Glomerular endothelial cell (primary cell): ENCODE data around the gene ZNF124. TPM values are rescaled to one million over a fixed set of nuclear protein-coding genes. Genes with fewer than 3 reads are reported as not detected.

Experiments
- DNase-seq: peaks from one replicate; pipeline ENCODE4 v3.0.0-alpha.2; 2011; ENCODE audit warnings: low read depth, low spot score; ENCODE audit errors: extremely low read depth
- total RNA-seq: library from RNA; depleted of rRNA; stranded (reverse); fragments of >200 nt; gene quantifications from 2 replicates; pipeline ENCODE4 v1.2.3, GENCODE V29; 2015

ZNF124 gene
- total RNA-seq, 1 donor from 2014 or later: 19.1 TPM

- no peak for DNase-seq
Measured at GRCh38 chr1:247114351-247115140, 57.3 kb downstream of the ZNF124 start.

GRCh38 chr1:247113733-247114271, 58.0 kb downstream of the ZNF124 start:
- no peak for DNase-seq

GRCh38 chr1:247113094-247113497, 58.7 kb downstream of the ZNF124 start:
- DNase-seq: no peak

GRCh38 chr1:247112479-247112781, 59.4 kb downstream of the ZNF124 start:
- DNase-seq: no peak

- DNase-seq: no peak
Measured at GRCh38 chr1:247111700-247112478, 59.9 kb downstream of the ZNF124 start.

- DNase-seq: no peak
Measured at GRCh38 chr1:247111259-247111699, 60.5 kb downstream of the ZNF124 start.

GRCh38 chr1:247110627-247111258, 61.1 kb downstream of the ZNF124 start:
- no peak for DNase-seq

- DNase-seq: no peak
Measured at GRCh38 chr1:247107694-247108093, 64.1 kb downstream of the ZNF124 start.

GRCh38 chr1:247105966-247106365, 65.9 kb downstream of the ZNF124 start:
- no peak for DNase-seq

Other genes with a start within 250 kb of the ZNF124 start
- gene AHCTF1, start 240.1 kb downstream of the ZNF124 start, total RNA-seq: 18.8 and 26.4 TPM in 2 replicates
- 0.87 and 2.3 TPM in 2 replicates for gene ZNF695, start 164.0 kb downstream of the ZNF124 start, total RNA-seq
- gene ZNF670, start 93.2 kb downstream of the ZNF124 start, total RNA-seq: 4.0 and 4.2 TPM in 2 replicates
- gene ZNF669, start 67.7 kb downstream of the ZNF124 start, total RNA-seq: 5.8 and 10.3 TPM in 2 replicates
- gene VN1R5, start 84.1 kb upstream of the ZNF124 start, total RNA-seq: not detected in 2 replicates
- 48.5 and 55.9 TPM in 2 replicates for gene ZNF496, start 159.8 kb upstream of the ZNF124 start, total RNA-seq
- gene NLRP3, start 244.2 kb upstream of the ZNF124 start, total RNA-seq: 0.58 and 1.0 TPM in 2 replicates